ENCODE measurements around the gene C21orf58. TPM values are rescaled to one million over a fixed set of nuclear protein-coding genes. Genes with fewer than 3 reads are reported as not detected.

C21orf58 gene
- polyA plus RNA-seq, 1 of the 3 experiments (the other 2 are of a cell fraction), result 9.7 TPM

DNA sequence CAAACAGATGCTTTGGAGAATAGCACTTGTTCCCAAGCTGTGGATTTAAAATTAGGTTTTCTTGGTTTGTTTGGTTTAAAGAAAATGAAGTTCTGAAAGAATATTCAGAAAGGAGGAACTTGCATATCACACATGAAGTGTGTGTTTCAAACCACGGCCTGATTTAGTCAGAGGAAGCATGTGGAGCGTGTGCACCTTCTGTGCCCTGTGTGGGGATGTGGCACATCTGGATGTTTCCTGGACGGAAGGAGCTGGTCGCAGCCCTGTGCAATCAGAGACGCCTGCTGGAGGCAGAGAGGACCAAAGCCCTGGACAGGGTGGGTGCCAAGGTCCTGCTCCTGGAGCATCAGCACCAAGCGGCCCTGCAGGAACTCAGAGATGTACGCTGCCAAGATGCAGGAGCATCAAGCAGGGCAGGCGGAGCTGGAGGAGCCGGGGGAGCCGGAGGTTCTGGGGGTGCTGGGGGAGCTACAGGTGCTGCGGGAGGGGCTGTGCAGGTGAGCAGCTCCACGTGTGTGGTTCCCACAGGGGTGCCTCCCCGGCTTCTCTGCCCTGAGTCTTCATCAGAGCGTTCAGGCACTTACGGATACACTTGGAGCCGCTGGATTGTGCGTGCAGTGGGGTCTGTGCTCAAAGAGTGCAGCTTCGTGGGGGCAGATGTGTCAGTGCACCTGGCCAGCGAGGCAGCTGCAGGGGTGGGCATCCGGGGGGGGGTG, 46.0 kb upstream of the C21orf58 start:
- H3K4me3 ChIP-seq (ENCODE audit: low read depth in 2 of 2, low read length in 1 of 2), result no peak overlapping the region
- TF ChIP-seq ELF1 (IDR thresholded peaks at IDR 0.05), result no peak
- TF ChIP-seq TAF1 (IDR thresholded peaks at IDR 0.05; ENCODE audit: borderline replicate concordance, low read depth, low read length), result no peak
- TF ChIP-seq FOXM1 (IDR thresholded peaks at IDR 0.05; ENCODE audit: low read depth), result no peak
- no peak for TF ChIP-seq RXRA (IDR thresholded peaks at IDR 0.05; ENCODE audit: borderline replicate concordance, low read depth)
- no peak for TF ChIP-seq MXI1 (IDR thresholded peaks at IDR 0.05; ENCODE audit: low read depth, low read length)
- no peak for TF ChIP-seq TCF12 (IDR thresholded peaks at IDR 0.05)
- TF ChIP-seq, protein P1, sequence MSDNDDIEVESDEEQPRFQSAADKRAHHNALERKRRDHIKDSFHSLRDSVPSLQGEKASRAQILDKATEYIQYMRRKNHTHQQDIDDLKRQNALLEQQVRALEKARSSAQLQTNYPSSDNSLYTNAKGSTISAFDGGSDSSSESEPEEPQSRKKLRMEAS (IDR thresholded peaks at IDR 0.05; ENCODE audit: low read depth), result no peak
- TF ChIP-seq, protein P2, sequence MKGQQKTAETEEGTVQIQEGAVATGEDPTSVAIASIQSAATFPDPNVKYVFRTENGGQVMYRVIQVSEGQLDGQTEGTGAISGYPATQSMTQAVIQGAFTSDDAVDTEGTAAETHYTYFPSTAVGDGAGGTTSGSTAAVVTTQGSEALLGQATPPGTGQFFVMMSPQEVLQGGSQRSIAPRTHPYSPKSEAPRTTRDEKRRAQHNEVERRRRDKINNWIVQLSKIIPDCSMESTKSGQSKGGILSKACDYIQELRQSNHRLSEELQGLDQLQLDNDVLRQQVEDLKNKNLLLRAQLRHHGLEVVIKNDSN (IDR thresholded peaks at IDR 0.05; ENCODE audit: borderline replicate concordance, low read depth), result no peak
- no peak for TF ChIP-seq JUND (IDR thresholded peaks at IDR 0.05)
- TF ChIP-seq, protein P3, sequence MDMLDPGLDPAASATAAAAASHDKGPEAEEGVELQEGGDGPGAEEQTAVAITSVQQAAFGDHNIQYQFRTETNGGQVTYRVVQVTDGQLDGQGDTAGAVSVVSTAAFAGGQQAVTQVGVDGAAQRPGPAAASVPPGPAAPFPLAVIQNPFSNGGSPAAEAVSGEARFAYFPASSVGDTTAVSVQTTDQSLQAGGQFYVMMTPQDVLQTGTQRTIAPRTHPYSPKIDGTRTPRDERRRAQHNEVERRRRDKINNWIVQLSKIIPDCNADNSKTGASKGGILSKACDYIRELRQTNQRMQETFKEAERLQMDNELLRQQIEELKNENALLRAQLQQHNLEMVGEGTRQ (IDR thresholded peaks at IDR 0.05; ENCODE audit: borderline replicate concordance, low read depth, low read length), result no peak
- no peak for TF ChIP-seq NFIC (IDR thresholded peaks at IDR 0.05; ENCODE audit: borderline replicate concordance)
- TF ChIP-seq FOXJ3 (CRISPR knock-in tag; IDR thresholded peaks at IDR 0.05), result no peak
- TF ChIP-seq EP300 (IDR thresholded peaks at IDR 0.05; ENCODE audit: borderline replicate concordance in 1 of 2, low read depth in 1 of 2, low read length in 1 of 2), result no peak
- no peak for TF ChIP-seq TEAD4 (IDR thresholded peaks at IDR 0.05; ENCODE audit: borderline replicate concordance, insufficient read depth)
- TF ChIP-seq REST (IDR thresholded peaks at IDR 0.05; ENCODE audit: low read depth, low read length), result no peak
- no peak for TF ChIP-seq EZH2phosphoT487 (IDR thresholded peaks at IDR 0.05; ENCODE audit: borderline replicate concordance, low read depth)
- TF ChIP-seq RCOR1 (IDR thresholded peaks at IDR 0.05; ENCODE audit: low read length), result no peak
- peaks cover 7 to 18% of the 10 kb centered on the region in 2 experiments for H3K36me3 ChIP-seq (replicated peaks in 1 of 2; ENCODE audit: control insufficient read depth in 1 of 2, insufficient read depth in 2 of 2, low read length in 1 of 2)
- H3K9me2 ChIP-seq, result no peaks in the 10 kb centered on the region
- no peak overlapping the region for H2AFZ ChIP-seq (ENCODE audit: low read depth)
- H3K4me2 ChIP-seq, result no peak overlapping the region
- DNase-seq, result no peak
- H4K20me1 ChIP-seq (ENCODE audit: insufficient read depth), result peaks cover 9% of the 10 kb centered on the region
- no peak overlapping the region for H3K27ac ChIP-seq (ENCODE audit: low read depth in 2 of 2, low read length in 1 of 2)
- 94% methylated on average over 10 of the region's 20 CpGs for WGBS (ENCODE audit: low lambda C conversion rate)
- H3K79me2 ChIP-seq (ENCODE audit: insufficient read depth), result peaks cover 50% of the 10 kb centered on the region
- POLR2A ChIA-PET, result no interaction called here
- H3K4me1 ChIP-seq (ENCODE audit: control insufficient read depth in 1 of 2, insufficient read depth in 2 of 2, low read depth in 1 of 2, low read length in 1 of 2), result no peaks in the 10 kb centered on the region
- no peaks in the 10 kb centered on the region for H3F3A ChIP-seq (replicated peaks; ENCODE audit: insufficient read depth)
- no peaks in the 10 kb centered on the region for H3K9me3 ChIP-seq
- CTCF ChIA-PET, result interaction anchor here (1.1 kb wide), 1 partner anchor 10 kb away, joined by 4 read pairs; no protein-coding TSS in a partner anchor
- H3K27me3 ChIP-seq (ENCODE audit: insufficient read depth), result no peaks in the 10 kb centered on the region
- no peak overlapping the region for H3K9ac ChIP-seq
